CD14-positive monocyte (primary cell): ENCODE results near the gene RGL1. TPM values are rescaled to one million over a fixed set of nuclear protein-coding genes. Genes with fewer than 3 reads are reported as not detected.

Experiments
- DNase-seq, 3 donors: peaks; one replicate each; pipeline ENCODE4 v3.0.0-alpha.2; 2011 to 2022
- H2AFZ ChIP-seq: 2 replicates; pipeline ENCODE4 v1.6.0; 2012; ENCODE audit warnings: mild to moderate bottlenecking, low read depth, low read length, inconsistent platforms; ENCODE audit not compliant: insufficient read depth, poor library complexity, severe bottlenecking
- H3K27ac ChIP-seq, 2 donors: 1 replicate in 1 of 2; 2 replicates in 1 of 2; pipeline ENCODE4 v1.5.1; 2012 to 2013; ENCODE audit warnings: low read length in 2 of 2, control low read depth in 1 of 2, inconsistent platforms in 1 of 2, low read depth in 1 of 2, mild to moderate bottlenecking in 1 of 2
- H3K27me3 ChIP-seq, 2 donors: one replicate each; pipeline versions ENCODE4 v1.6.0 to v1.6.1; 2011 to 2013; ENCODE audit warnings: low read length in 2 of 2; ENCODE audit not compliant: control insufficient read depth in 2 of 2, insufficient read depth in 2 of 2
- H3K36me3 ChIP-seq, 2 donors: replicated peaks in 1 of 2; 1 replicate in 1 of 2; 2 replicates in 1 of 2; pipeline versions ENCODE4 v1.5.1 to v1.6.1; 2012 to 2013; ENCODE audit warnings: low read length in 2 of 2, control low read depth in 1 of 2, inconsistent platforms in 1 of 2, mild to moderate bottlenecking in 1 of 2; ENCODE audit not compliant: insufficient read depth in 2 of 2, control insufficient read depth in 1 of 2
- H3K4me1 ChIP-seq, 2 donors: 1 replicate in 1 of 2; 2 replicates in 1 of 2; pipeline versions ENCODE4 v1.5.1 to v1.6.1; 2012 to 2013; ENCODE audit warnings: low read length in 2 of 2, control low read depth in 1 of 2, inconsistent platforms in 1 of 2, mild to moderate bottlenecking in 1 of 2, moderate library complexity in 1 of 2; ENCODE audit not compliant: insufficient read depth in 2 of 2, control insufficient read depth in 1 of 2
- H3K4me2 ChIP-seq: replicated peaks from 2 replicates; pipeline ENCODE3; 2012; ENCODE audit warnings: low read length, moderate library complexity, mild to moderate bottlenecking; ENCODE audit not compliant: poor library complexity, severe bottlenecking; ENCODE audit errors: extremely low read depth
- H3K4me3 ChIP-seq, 3 experiments: fragments of 200-600 bp in 1 of 3; sonication (generic) in 1 of 3; replicated peaks in 1 of 3; 1 replicate in 2 of 3; 2 replicates in 1 of 3; pipeline ENCODE4 v1.5.1; 2011 to 2013; ENCODE audit warnings: low read length in 3 of 3, mild to moderate bottlenecking in 3 of 3, control low read depth in 2 of 3, low read depth in 2 of 3, inconsistent platforms in 1 of 3, moderate library complexity in 1 of 3
- H3K79me2 ChIP-seq: 2 replicates; pipeline ENCODE4 v1.6.0; 2012; ENCODE audit warnings: mild to moderate bottlenecking, control low read depth, inconsistent platforms, low read length, moderate library complexity; ENCODE audit not compliant: insufficient read depth
- H3K9ac ChIP-seq: 2 replicates; pipeline ENCODE4 v1.6.0; 2017; ENCODE audit warnings: low read length, mild to moderate bottlenecking; ENCODE audit not compliant: insufficient read depth, poor library complexity, severe bottlenecking
- H3K9me3 ChIP-seq, 2 donors: replicated peaks in 1 of 2; 1 replicate in 1 of 2; 2 replicates in 1 of 2; pipeline versions ENCODE4 v1.5.1 to v1.6.1; 2012 to 2013; ENCODE audit warnings: low read length in 2 of 2, control low read depth in 1 of 2; ENCODE audit not compliant: control insufficient read depth in 1 of 2, insufficient read depth in 1 of 2
- H4K20me1 ChIP-seq: 2 replicates; pipeline ENCODE4 v1.6.0; 2012; ENCODE audit warnings: mild to moderate bottlenecking, low read length, control low read depth, moderate library complexity; ENCODE audit not compliant: insufficient read depth
- H3K27ac Mint-ChIP-seq, 7 donors: one replicate each; pipeline ENCODE4 v1.8.0; 2020; ENCODE audit warnings: mild to moderate bottlenecking in 7 of 7, mixed read lengths in 7 of 7, moderate library complexity in 6 of 7, inconsistent platforms in 2 of 7
- H3K27me3 Mint-ChIP-seq, 3 donors: one replicate each; pipeline ENCODE4 v1.8.0; 2021 to 2022; ENCODE audit warnings: low read depth in 3 of 3, mild to moderate bottlenecking in 3 of 3, mixed read lengths in 3 of 3, moderate library complexity in 3 of 3, inconsistent platforms in 1 of 3
- H3K36me3 Mint-ChIP-seq, 2 donors: one replicate each; pipeline ENCODE4 v1.8.0; 2020; ENCODE audit warnings: mixed read lengths in 2 of 2, inconsistent platforms in 1 of 2, mild to moderate bottlenecking in 1 of 2
- H3K4me1 Mint-ChIP-seq: one replicate; pipeline ENCODE4 v1.8.0; 2020; ENCODE audit warnings: mild to moderate bottlenecking, mixed read lengths
- H3K4me3 Mint-ChIP-seq, 2 donors: one replicate each; pipeline ENCODE4 v1.8.0; 2020; ENCODE audit warnings: mild to moderate bottlenecking in 2 of 2, mixed read lengths in 2 of 2, moderate library complexity in 1 of 2
- H3K9me3 Mint-ChIP-seq, 7 donors: one replicate each; pipeline ENCODE4 v1.8.0; 2020 to 2022; ENCODE audit warnings: mixed read lengths in 7 of 7, mild to moderate bottlenecking in 6 of 7, moderate library complexity in 6 of 7, inconsistent platforms in 2 of 7
- CTCF ChIP-seq: fragments of 200-600 bp; IDR thresholded peaks from one replicate; pipeline ENCODE4 v1.8.0; 2022; ENCODE audit warnings: antibody characterized with exemption, mild to moderate bottlenecking
- WGBS: methylation state at CpG from one replicate; pipeline ENCODE4 v1.1.5; 2013; ENCODE audit warnings: missing lambda C conversion rate; ENCODE audit not compliant: insufficient coverage; 5-methylcytosine and 5-hydroxymethylcytosine counted together
- intact Hi-C, 2 donors: fragments of 100-400 bp; cut with micrococcal nuclease; formaldehyde crosslinking; loops; one replicate each; pipeline versions ENCODE4 v1.15.0 to v1.15.1; 2023
- polyA plus RNA-seq, 3 donors: library from polyadenylated mRNA; depleted of rRNA in 1 of 3; unstranded in 2 of 3; stranded (reverse) in 1 of 3; fragments of 300-500 nt in 2 of 3; fragments of >200 nt in 1 of 3; fragmentation: Illumina TruSeq in 2 of 3; gene quantifications; 1 replicate in 2 of 3; 2 replicates in 1 of 3; pipeline ENCODE4 v1.2.3, GENCODE V29; 2012 to 2021

RGL1 gene
- polyA plus RNA-seq, 3 donors, result 1.2 to 3.3 (median 2.0) TPM

GRCh38 chr1:183965726-183966125, 160.8 kb downstream of the RGL1 start:
- no CpG with 5 or more reads among the region's 1 CpG for WGBS
- Histone ChIP-seq H3K79me2 (no peaks in the 10 kb centered on the region), H3K9ac (no peak overlapping the region), H3K4me2 (no peak overlapping the region), H3K9me3 (no peaks in the 10 kb centered on the region), H3K36me3 (no peaks in the 10 kb centered on the region), H2AFZ (no peak overlapping the region), H3K27ac (no peak overlapping the region), H3K4me1 (no peaks in the 10 kb centered on the region), H3K4me3 (no peak overlapping the region), H3K27me3 (no peaks in the 10 kb centered on the region), H4K20me1 (no peaks in the 10 kb centered on the region)
- H3K36me3 Mint-ChIP-seq, result peaks cover 0 to 4% of the 10 kb centered on the region in 2 donors
- no peak overlapping the region for H3K4me3 Mint-ChIP-seq
- no peak for DNase-seq
- no peaks in the 10 kb centered on the region for H3K4me1 Mint-ChIP-seq
- H3K9me3 Mint-ChIP-seq, result peaks cover 0 to 2% (median 0%) of the 10 kb centered on the region in 7 donors
- H3K27ac Mint-ChIP-seq, result no peak overlapping the region
- TF ChIP-seq CTCF, result no peak
- H3K27me3 Mint-ChIP-seq, result peaks cover 0 to 1% (median 0%) of the 10 kb centered on the region in 3 donors
- intact Hi-C loops, result no loop called here

GRCh38 chr1:183966487-183966886, 161.6 kb downstream of the RGL1 start:
- no peaks in the 10 kb centered on the region for H4K20me1 ChIP-seq
- H3K4me3 ChIP-seq, result no peak overlapping the region
- no peaks in the 10 kb centered on the region for H3K4me1 ChIP-seq
- no peak overlapping the region for H2AFZ ChIP-seq
- peaks cover 0 to 2% (median 0%) of the 10 kb centered on the region in 7 donors for H3K9me3 Mint-ChIP-seq
- H3K27ac Mint-ChIP-seq, result no peak overlapping the region
- H3K27ac ChIP-seq, result no peak overlapping the region
- no peak for DNase-seq
- intact Hi-C loops, result no loop called here
- H3K4me2 ChIP-seq, result no peak overlapping the region
- TF ChIP-seq CTCF, result no peak
- H3K4me3 Mint-ChIP-seq, result no peak overlapping the region
- peaks cover 0 to 4% of the 10 kb centered on the region in 2 donors for H3K36me3 Mint-ChIP-seq
- no peaks in the 10 kb centered on the region for H3K27me3 ChIP-seq
- no peaks in the 10 kb centered on the region for H3K4me1 Mint-ChIP-seq
- H3K9ac ChIP-seq, result no peak overlapping the region
- no peaks in the 10 kb centered on the region for H3K79me2 ChIP-seq
- H3K27me3 Mint-ChIP-seq, result peaks cover 0 to 1% (median 0%) of the 10 kb centered on the region in 3 donors
- WGBS, result 83% methylated on average over 1 of the region's 3 CpGs
- H3K9me3 ChIP-seq, result no peaks in the 10 kb centered on the region
- H3K36me3 ChIP-seq, result no peaks in the 10 kb centered on the region
